A549 (cell line): ENCODE results near the gene CCDC142.

Source experiments
- EHF ChIP-seq: fragments of 250-450 bp; sonication (Bioruptor Pico); IDR thresholded peaks from 2 replicates; pipeline ENCODE4 v1.5.0; 2020; ENCODE audit warnings: mild to moderate bottlenecking
- FOSL2 ChIP-seq, 2 experiments: fragments of 450-650 bp in 1 of 2; fragments of >200 bp in 1 of 2; sonication (Bioruptor Twin) in 1 of 2; formaldehyde crosslinking; IDR thresholded peaks; 2 replicates each; pipeline versions ENCODE4 v1.5.0 to v1.6.1; 2016 to 2020; ENCODE audit warnings: mild to moderate bottlenecking in 1 of 2, moderate library complexity in 1 of 2
- NFE2L2 ChIP-seq: fragments of 150-350 bp; conservative IDR thresholded peaks from 2 replicates; pipeline ENCODE4 v1.6.1; 2014; ENCODE audit warnings: low read length
- POLR2A ChIP-seq: IDR thresholded peaks from 2 replicates; pipeline ENCODE4 v1.6.1; 2012; ENCODE audit warnings: mild to moderate bottlenecking, low read length
- RCOR1 ChIP-seq: fragments of 150-350 bp; IDR thresholded peaks from 2 replicates; pipeline ENCODE4 v1.6.1; 2014; ENCODE audit warnings: antibody characterized with exemption, low read length, low read depth
- RFX5 ChIP-seq: fragments of 450-650 bp; IDR thresholded peaks from 2 replicates; pipeline ENCODE4 v1.7.1; 2014; ENCODE audit warnings: antibody characterized with exemption, mild to moderate bottlenecking, moderate library complexity
- RNF2 ChIP-seq: fragments of 200-600 bp; sonication (generic); IDR thresholded peaks from 2 replicates; pipeline ENCODE4 v1.6.1; 2016; ENCODE audit warnings: low read depth, mild to moderate bottlenecking, antibody characterized with exemption, moderate library complexity, borderline replicate concordance
- SREBF2 ChIP-seq: fragments of 450-650 bp; IDR thresholded peaks from 2 replicates; pipeline ENCODE4 v1.6.1; 2014; ENCODE audit warnings: mild to moderate bottlenecking, moderate library complexity
- TP53 ChIP-seq: fragments of 250-450 bp; sonication (Bioruptor Pico); IDR thresholded peaks from 2 replicates; pipeline ENCODE4 v1.5.0; 2021; ENCODE audit warnings: mild to moderate bottlenecking, moderate library complexity
- TF ChIP-seq, protein P1 (sequence below): fragments of >200 bp; sonication (Bioruptor Twin); formaldehyde crosslinking; IDR thresholded peaks from 3 replicates; pipeline ENCODE4 v1.5.1; 2016
- TF ChIP-seq, protein P2 (sequence below): fragments of 250-450 bp; sonication (Bioruptor Pico); IDR thresholded peaks from 2 replicates; pipeline ENCODE4 v1.5.0; 2021; ENCODE audit warnings: mild to moderate bottlenecking, moderate library complexity, borderline replicate concordance
- TF ChIP-seq, protein P3 (sequence below): fragments of 200-600 bp; sonication (generic); IDR thresholded peaks from 2 replicates; pipeline ENCODE4 v1.6.1; 2016; ENCODE audit warnings: antibody characterized with exemption, mild to moderate bottlenecking, moderate library complexity

DNA sequence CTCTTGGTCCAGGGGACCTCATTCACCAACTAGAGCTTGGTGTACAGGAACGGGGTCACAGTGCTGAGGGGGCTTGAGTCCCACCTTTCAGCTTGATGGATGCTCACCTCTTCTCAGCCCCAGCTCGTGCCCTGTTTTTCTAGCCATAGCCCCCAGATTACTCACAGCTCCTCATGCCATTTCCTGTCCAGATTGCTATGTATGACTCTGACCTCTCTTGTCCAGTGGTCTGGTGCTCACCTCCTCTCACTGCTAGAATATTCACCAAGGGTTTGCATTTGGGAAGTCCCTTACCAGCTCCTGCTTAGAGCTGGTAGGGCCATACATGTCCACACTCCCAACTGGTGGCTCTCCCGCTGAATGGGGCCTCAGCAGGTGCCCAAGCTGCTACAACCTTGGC, 10.7 kb upstream of the CCDC142 start:
- TF ChIP-seq, protein P1, sequence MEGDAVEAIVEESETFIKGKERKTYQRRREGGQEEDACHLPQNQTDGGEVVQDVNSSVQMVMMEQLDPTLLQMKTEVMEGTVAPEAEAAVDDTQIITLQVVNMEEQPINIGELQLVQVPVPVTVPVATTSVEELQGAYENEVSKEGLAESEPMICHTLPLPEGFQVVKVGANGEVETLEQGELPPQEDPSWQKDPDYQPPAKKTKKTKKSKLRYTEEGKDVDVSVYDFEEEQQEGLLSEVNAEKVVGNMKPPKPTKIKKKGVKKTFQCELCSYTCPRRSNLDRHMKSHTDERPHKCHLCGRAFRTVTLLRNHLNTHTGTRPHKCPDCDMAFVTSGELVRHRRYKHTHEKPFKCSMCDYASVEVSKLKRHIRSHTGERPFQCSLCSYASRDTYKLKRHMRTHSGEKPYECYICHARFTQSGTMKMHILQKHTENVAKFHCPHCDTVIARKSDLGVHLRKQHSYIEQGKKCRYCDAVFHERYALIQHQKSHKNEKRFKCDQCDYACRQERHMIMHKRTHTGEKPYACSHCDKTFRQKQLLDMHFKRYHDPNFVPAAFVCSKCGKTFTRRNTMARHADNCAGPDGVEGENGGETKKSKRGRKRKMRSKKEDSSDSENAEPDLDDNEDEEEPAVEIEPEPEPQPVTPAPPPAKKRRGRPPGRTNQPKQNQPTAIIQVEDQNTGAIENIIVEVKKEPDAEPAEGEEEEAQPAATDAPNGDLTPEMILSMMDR, result no peak
- no peak for TF ChIP-seq FOSL2 (IDR thresholded peaks at IDR 0.05)
- no peak for TF ChIP-seq FOSL2 (CRISPR knock-in tag; IDR thresholded peaks at IDR 0.05)
- no peak for TF ChIP-seq POLR2A
- TF ChIP-seq, protein P2, sequence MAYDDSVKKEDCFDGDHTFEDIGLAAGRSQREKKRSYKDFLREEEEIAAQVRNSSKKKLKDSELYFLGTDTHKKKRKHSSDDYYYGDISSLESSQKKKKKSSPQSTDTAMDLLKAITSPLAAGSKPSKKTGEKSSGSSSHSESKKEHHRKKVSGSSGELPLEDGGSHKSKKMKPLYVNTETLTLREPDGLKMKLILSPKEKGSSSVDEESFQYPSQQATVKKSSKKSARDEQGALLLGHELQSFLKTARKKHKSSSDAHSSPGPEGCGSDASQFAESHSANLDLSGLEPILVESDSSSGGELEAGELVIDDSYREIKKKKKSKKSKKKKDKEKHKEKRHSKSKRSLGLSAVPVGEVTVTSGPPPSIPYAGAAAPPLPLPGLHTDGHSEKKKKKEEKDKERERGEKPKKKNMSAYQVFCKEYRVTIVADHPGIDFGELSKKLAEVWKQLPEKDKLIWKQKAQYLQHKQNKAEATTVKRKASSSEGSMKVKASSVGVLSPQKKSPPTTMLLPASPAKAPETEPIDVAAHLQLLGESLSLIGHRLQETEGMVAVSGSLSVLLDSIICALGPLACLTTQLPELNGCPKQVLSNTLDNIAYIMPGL, result no peak
- TF ChIP-seq RNF2, result no peak
- TF ChIP-seq, protein P3, sequence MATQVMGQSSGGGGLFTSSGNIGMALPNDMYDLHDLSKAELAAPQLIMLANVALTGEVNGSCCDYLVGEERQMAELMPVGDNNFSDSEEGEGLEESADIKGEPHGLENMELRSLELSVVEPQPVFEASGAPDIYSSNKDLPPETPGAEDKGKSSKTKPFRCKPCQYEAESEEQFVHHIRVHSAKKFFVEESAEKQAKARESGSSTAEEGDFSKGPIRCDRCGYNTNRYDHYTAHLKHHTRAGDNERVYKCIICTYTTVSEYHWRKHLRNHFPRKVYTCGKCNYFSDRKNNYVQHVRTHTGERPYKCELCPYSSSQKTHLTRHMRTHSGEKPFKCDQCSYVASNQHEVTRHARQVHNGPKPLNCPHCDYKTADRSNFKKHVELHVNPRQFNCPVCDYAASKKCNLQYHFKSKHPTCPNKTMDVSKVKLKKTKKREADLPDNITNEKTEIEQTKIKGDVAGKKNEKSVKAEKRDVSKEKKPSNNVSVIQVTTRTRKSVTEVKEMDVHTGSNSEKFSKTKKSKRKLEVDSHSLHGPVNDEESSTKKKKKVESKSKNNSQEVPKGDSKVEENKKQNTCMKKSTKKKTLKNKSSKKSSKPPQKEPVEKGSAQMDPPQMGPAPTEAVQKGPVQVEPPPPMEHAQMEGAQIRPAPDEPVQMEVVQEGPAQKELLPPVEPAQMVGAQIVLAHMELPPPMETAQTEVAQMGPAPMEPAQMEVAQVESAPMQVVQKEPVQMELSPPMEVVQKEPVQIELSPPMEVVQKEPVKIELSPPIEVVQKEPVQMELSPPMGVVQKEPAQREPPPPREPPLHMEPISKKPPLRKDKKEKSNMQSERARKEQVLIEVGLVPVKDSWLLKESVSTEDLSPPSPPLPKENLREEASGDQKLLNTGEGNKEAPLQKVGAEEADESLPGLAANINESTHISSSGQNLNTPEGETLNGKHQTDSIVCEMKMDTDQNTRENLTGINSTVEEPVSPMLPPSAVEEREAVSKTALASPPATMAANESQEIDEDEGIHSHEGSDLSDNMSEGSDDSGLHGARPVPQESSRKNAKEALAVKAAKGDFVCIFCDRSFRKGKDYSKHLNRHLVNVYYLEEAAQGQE, result no peak
- TF ChIP-seq EHF (CRISPR knock-in tag), result no peak
- no peak for TF ChIP-seq NFE2L2
- TF ChIP-seq RCOR1, result no peak
- TF ChIP-seq SREBF2, result no peak
- TF ChIP-seq RFX5, result no peak
- TF ChIP-seq TP53, result no peak
